Inflammatory macrophage treated with lipopolysaccharide for 4 hours (primary cell): Measurements from ENCODE around the gene PLCH1.

ENCODE experiments used
- DNase-seq: peaks from one replicate; pipeline ENCODE4 v3.0.0-alpha.2; 2020

The PLCH1 gene

DNA sequence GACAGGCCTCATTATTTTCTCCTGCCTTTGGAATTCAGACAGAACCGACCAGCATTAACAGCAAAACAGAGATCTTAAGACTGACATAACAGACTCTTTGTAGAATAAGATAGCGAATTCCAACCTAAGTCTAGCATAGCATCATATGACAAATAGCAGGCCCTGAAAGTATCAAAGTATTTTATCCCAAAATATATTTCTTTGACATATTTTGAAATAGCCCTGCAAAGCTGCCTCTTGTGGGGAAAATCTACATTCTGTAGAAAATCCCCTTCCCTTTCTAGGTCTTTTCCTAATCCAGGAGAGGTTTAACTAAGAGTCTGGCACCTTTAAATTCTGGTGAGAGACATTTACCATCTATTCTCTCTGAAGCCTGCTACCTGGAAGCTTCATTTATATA lies 417.0 kb downstream of the PLCH1 start:
- no peak for DNase-seq

DNA sequence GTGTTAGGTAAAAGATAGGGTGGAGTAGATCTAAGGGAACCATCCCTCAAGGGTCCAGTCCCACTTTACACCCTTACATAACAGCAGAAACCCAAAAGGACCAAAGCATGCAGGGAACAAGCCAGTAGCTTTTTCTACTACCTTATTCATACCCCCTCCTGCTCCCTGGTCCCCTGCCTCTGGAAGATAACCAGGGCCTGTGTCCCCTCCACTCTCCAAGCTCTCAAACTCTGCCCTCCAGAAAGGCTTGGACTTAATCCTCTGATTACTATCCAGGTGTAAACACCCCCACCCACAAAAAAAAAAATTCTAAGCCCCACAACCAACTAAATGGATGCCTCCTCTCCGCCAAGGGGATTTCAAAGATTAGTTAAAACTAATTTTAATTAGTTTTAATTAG lies 417.4 kb downstream of the PLCH1 start:
- no peak for DNase-seq

- DNase-seq = no peak
These were observed 418.0 kb downstream of the PLCH1 start for GRCh38 chr3:155326901-155327300.

GRCh38 chr3:155326244-155326643 lies 418.6 kb downstream of the PLCH1 start:
- DNase-seq = no peak
